LoVo (cell line): Measurements from ENCODE around the gene CST6.
"Not testable (repeated sequence)": the region's sequence is repeated elsewhere in the genome, so short reads cannot be mapped to it uniquely, and the experiment has no call there.

ENCODE experiments used
- DNase-seq: peaks from one replicate; pipeline ENCODE4 v3.0.0-alpha.2; 2016; ENCODE audit warnings: low spot score

The CST6 gene

DNA sequence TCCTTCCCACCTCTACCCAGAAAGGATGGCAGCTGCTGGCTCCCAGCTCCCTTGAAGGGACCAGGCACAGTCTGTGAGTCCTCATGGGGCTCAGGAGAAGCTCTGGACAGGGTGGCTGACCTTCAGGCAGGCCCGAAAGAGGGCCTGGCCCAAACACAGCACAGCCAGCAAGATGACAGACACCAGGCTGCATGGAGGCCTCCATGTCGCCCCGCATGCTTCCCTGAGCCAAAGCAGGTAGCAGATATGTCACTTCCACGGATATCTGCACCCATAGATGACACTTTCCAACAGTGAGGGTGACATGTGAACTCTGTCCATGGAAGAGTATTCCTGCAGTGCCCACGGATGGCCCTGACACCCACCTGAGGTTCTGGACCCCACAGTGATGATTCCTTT, 28.2 kb upstream of the CST6 start:
- no peak for DNase-seq

DNA sequence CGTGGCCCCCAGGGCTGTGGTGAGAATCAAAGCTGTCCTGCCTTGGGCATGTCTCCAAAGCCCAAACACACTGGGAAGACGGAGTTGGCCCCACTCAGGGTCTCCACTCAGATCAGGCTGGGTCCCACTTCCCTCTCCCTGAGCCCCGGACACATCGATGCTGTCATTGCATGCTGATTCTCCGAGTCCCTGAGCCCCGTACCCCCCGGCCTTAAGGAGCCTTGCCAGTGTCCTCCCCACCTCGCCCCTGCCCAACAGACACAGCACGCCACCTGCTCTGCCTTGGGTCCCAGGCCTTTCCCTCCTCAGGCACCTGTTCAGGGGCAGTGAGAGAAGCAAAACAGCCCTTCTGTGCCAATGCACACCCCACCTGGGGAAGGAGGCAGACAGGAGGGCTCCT, 24.5 kb upstream of the CST6 start:
- DNase-seq = no peak

DNA sequence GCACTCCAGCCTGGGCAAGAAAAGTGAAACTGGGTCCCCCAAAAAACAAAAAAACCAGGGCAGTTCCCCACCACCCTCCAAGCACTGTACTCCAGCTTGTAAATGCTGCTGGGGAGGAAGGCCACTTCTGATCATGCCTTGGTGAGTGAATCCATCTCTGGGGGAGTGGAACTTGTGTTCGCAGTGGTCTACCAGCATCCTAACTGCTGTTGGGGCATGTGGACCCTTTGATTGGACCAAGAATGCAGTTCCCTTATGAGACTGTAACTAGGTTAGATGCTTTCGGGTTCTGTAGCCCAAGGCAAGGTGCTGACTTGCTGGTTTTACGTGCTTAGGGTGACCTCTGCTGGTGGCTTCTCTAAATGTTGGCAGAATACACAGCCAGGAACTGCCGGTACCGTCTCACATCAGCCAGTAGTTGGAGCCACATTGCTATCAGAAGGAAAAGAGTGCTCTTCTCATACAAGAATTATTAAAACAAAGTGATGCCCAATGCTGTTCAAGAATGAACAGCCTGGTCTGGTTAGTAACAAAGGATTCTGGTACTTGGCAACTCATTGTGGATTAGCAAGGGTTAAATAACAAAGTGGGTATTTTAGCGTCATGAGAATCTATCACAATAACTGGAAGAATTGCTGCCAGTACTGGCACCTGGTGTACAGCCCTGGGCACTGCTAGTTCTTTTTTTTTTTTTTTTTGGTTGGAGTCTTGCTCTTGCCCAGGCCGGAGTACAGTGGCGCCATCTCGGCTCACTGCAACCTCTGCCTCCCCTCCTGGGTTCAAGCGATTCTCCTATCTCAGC, 22.8 kb upstream of the CST6 start:
- peak; percentile 90 for DNase-seq

GRCh38 chr11:65992056-65992455, 19.8 kb upstream of the CST6 start:
- DNase-seq = no peak

- no peak for DNase-seq
Observed at GRCh38 chr11:65997286-65997685, 14.5 kb upstream of the CST6 start.

GRCh38 chr11:66001942-66002647, 9.7 kb upstream of the CST6 start, which contains the start of the genes BANF1 and EIF1AD:
BANF1 (plus strand) TSS chr11:66002503; CDS start chr11:66003251, 748 bp downstream.
EIF1AD (minus strand) TSS chr11:66002157; CDS start chr11:66000389, 1,768 bp downstream.
- DNase-seq = peak; percentile 96

DNA sequence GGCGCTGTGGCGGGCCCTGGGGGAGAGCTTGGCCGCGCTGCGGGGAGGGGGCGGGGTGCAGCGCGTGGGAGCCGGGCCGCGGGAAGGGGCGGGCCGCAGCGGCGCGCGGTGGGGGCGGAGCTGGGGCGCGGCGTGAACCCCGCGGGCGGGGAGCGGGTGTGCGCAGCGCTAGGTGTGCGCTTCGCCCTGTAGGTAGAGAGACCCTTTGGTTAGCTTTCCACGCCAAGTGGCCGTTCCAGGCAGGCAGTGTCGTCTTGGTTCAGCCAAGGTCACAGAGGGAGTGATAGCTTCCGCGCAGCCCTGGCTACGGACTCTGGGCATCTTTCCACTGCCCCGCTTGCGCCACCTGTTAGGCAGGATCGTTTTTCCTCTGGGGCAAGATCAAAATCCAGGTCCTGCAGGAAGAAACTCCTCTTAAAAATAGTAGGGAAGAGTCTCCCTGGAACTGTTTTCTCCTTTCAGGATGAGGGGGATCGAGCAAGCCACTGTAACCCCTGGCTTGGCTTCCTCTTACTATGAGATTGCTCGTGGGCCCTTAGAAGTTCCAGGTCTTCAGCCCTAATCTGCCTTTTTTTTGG, 9.1 kb upstream of the CST6 start:
- peak; percentile 56 for DNase-seq

- DNase-seq = no peak
Observed at GRCh38 chr11:66003291-66003690, 8.5 kb upstream of the CST6 start.

- no peak for DNase-seq
Observed at GRCh38 chr11:66004186-66004585, 7.6 kb upstream of the CST6 start.

- DNase-seq = no peak
Observed at GRCh38 chr11:66006134-66006890, 5.5 kb upstream of the CST6 start.

GRCh38 chr11:66006891-66007176, 5.0 kb upstream of the CST6 start:
- DNase-seq = no peak

- DNase-seq = no peak
Observed at GRCh38 chr11:66007201-66007634, 4.6 kb upstream of the CST6 start.

DNA sequence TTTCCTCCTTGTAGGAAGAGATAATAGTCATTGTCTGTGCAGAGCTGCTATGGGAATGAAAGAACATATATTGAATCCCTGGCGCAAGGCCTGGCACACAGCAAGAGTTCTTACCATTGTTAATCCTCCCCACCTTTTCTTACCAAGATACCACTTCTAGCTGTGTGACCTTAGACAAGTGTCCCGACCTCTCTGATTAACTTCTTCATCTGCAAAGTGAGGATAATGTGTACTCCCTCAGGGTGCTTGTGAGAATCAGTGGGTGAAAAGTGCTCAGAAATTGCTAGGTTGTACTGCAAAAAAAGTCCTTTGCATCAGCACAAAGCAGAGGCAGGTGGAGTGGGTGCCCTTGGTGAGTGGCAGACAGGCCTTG, 3.7 kb upstream of the CST6 start:
- no peak for DNase-seq

DNA sequence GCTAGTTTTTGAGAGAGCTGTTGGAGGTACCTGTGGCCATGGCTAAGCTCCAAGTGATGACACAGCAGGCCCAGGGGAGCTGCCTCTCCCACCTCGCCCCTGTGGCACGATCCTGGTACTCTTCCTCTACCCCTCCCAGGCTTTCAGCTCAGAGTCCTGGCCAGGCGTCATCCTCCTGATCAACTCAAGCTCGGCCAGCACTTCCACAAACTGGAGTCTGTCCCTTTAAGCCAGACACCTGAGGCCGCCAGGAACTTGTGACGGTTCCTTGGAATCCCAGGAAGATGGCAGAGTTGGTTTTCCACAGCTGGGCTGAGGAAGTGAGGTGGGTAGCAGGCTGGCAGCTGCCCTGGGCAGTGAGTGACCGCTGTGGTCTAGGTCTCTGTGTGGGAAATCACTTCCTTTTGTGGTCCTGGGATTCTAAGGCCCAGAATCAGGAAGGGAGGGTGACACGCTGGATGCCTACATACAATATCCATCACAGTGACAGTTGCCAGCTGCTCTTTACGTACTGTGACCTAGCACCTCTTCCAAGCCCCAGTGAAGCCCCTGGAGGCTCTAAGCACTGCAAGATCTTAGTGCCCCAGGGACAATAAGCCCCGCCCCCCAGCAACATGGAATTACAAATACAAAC, 3.2 kb upstream of the CST6 start:
- DNase-seq = peak; percentile 38

GRCh38 chr11:66010036-66010435, 1.8 kb upstream of the CST6 start:
- DNase-seq = not testable (repeated sequence)

DNA sequence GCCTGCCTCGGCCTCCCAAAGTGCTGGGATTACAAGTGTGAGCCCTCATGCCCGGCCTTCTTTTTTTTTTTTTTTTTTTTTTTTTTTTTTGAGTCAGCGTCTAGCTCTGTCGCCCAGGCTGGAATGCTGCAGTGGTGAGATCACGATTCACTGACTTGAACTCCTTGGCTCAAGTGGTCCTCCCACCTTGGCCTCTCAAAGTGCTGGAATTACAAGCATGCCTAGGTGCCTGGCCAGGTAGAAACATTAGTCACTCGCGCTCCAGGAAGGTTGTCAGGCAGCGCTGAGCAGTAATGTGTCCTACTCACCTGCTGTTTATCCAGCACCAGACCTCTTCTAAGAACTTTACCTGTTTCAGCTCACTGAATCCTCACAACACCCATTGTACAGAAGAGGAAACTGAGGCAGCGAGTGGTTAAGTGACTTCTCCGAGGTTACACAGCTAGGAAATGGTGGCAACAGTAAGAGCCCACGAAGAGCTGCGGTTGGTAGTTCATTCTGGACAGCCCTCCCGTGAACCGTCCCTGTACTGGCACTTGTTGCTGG, 496 bp upstream of the CST6 start:
- DNase-seq = peak; percentile 58

DNA sequence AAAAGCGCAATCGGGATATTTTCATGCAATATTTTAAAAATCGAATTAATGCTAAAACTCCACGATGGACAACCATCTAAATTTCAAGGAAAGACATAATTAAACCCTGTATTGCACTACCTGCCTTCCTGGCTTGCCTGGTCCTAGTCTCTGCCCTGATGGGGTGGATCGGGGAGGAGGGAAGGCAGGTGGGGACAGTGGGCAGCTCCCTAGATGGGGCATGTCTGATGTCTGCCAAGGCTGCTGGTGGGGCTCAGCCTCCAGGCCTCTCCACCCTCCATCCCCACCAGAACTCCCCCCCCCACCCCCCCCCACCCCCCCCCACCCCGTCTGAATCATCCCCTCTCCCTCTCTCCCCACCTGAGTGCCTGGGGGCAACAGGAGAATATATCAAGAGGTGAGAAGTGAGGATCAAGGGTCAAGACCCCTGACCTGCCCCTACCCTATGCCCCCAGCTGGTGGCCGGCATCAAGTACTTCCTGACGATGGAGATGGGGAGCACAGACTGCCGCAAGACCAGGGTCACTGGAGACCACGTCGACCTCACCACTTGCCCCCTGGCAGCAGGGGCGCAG, 650 bp downstream of the CST6 start:
- no peak for DNase-seq

GRCh38 chr11:66012946-66013761, 1.3 kb downstream of the CST6 start:
- no peak for DNase-seq

- no peak for DNase-seq
Observed at GRCh38 chr11:66013762-66014100, 1.9 kb downstream of the CST6 start.

GRCh38 chr11:66014804-66015453, 3.1 kb downstream of the CST6 start:
- DNase-seq = no peak
